ENCODE measurements around the gene BAD. TPM values are rescaled to one million over a fixed set of nuclear protein-coding genes. Genes with fewer than 3 reads are reported as not detected.
A peak's percentile ranks its signal among the peaks of the same experiment; 100 is the strongest.

The BAD gene
- total RNA-seq, 1 experiment from 2014 or later, result 368 TPM

- no peak overlapping the region for H2AFZ ChIP-seq (ENCODE audit: low read length)
- POLR2A ChIA-PET (ENCODE audit: unreplicated experiment), result no interaction called here
- peaks cover 41% of the 10 kb centered on the region for H3K4me1 ChIP-seq (ENCODE audit: insufficient read depth, low read length)
- H3K27me3 ChIP-seq (ENCODE audit: low read length), result no peaks in the 10 kb centered on the region
- H3K4me2 ChIP-seq (ENCODE audit: low read length), result no peak overlapping the region; the same call in 1 of the 2 replicates
- H3K79me2 ChIP-seq (ENCODE audit: low read length), result peaks cover 25% of the 10 kb centered on the region
- TF ChIP-seq EZH2 (IDR thresholded peaks at IDR 0.05; ENCODE audit: low read length, unreplicated experiment) (no peak), EZH2phosphoT487 (IDR thresholded peaks at IDR 0.05; ENCODE audit: borderline replicate concordance, low read length) (no peak), CTCF (conservative IDR thresholded peaks at IDR 0.05; ENCODE audit: low read depth, low read length) (no peak)
- H4K20me1 ChIP-seq (ENCODE audit: low read length), result no peaks in the 10 kb centered on the region
- H3K9me2 ChIP-seq (replicated peaks; ENCODE audit: low read length), result no peaks in the 10 kb centered on the region
- H3F3A ChIP-seq (ENCODE audit: low read length, unreplicated experiment), result no peaks in the 10 kb centered on the region
- H3K27ac ChIP-seq (ENCODE audit: low read length), result no peak overlapping the region
- no peak for ATAC-seq
- no peak for DNase-seq
- H3K9me3 ChIP-seq (ENCODE audit: low read length), result no peaks in the 10 kb centered on the region
- H3K4me3 ChIP-seq (ENCODE audit: low read length), result no peak overlapping the region
- no TSS peak for BruUV-seq (replicated peaks)
- intact Hi-C loops (cut with micrococcal nuclease), result no loop called here
- no peak overlapping the region for H3K9ac ChIP-seq (ENCODE audit: low read length)
- no peaks in the 10 kb centered on the region for H3K36me3 ChIP-seq (ENCODE audit: low read depth, low read length)
- CTCF ChIA-PET, result interaction anchor here (1.4 kb wide), 1 partner anchor 25 kb away, joined by 15 read pairs; no protein-coding TSS in a partner anchor
Observed at GRCh38 chr11:64229090-64229743, 55.2 kb downstream of the BAD start.

GRCh38 chr11:64227405-64227956 lies 57.0 kb downstream of the BAD start:
- Histone ChIP-seq H3K4me2 (ENCODE audit: low read length) (peak overlapping the region; percentile 97), H3K4me1 (ENCODE audit: insufficient read depth, low read length) (peaks cover 39% of the 10 kb centered on the region), H3K36me3 (ENCODE audit: low read depth, low read length) (0 out of 2 replicates have a peak, but pooled peaks cover 3% of the 10 kb centered on the region), H3K9me3 (ENCODE audit: low read length) (no peaks in the 10 kb centered on the region), H2AFZ (ENCODE audit: low read length) (no peak overlapping the region), H3K27ac (ENCODE audit: low read length) (no peak overlapping the region), H4K20me1 (ENCODE audit: low read length) (no peaks in the 10 kb centered on the region), H3K27me3 (ENCODE audit: low read length) (no peaks in the 10 kb centered on the region), H3K9me2 (replicated peaks; ENCODE audit: low read length) (no peaks in the 10 kb centered on the region), H3K4me3 (ENCODE audit: low read length) (peak overlapping the region; percentile 83), H3K9ac (ENCODE audit: low read length) (no peak overlapping the region), H3K79me2 (ENCODE audit: low read length) (peaks cover 25% of the 10 kb centered on the region), H3F3A (ENCODE audit: low read length, unreplicated experiment) (no peaks in the 10 kb centered on the region)
- ATAC-seq (no peak), DNase-seq (peak; percentile 29)
- POLR2A ChIA-PET (ENCODE audit: unreplicated experiment), result interaction anchor here (1.2 kb wide), 1 partner anchor 18 kb away, joined by 5 read pairs; no protein-coding TSS in a partner anchor
- TF ChIP-seq EZH2 (IDR thresholded peaks at IDR 0.05; ENCODE audit: low read length, unreplicated experiment), result no peak
- no peak for TF ChIP-seq EZH2phosphoT487 (IDR thresholded peaks at IDR 0.05; ENCODE audit: borderline replicate concordance, low read length)
- no peak for TF ChIP-seq CTCF (conservative IDR thresholded peaks at IDR 0.05; ENCODE audit: low read depth, low read length)
- intact Hi-C loops (cut with micrococcal nuclease), result no loop called here
- BruUV-seq (replicated peaks), result no TSS peak
- CTCF ChIA-PET, result interaction anchor here (0.9 to 2.0 kb wide), 2 partner anchors 23 to 77 kb away, joined by 3 to 9 read pairs; no protein-coding TSS in a partner anchor

Data from PC-3 (cell line).